Spleen (tissue), 11 donors: ENCODE data around the gene KRTAP10-8. TPM values are rescaled to one million over a fixed set of nuclear protein-coding genes. Genes with fewer than 3 reads are reported as not detected.
A peak's percentile ranks its signal among the peaks of the same experiment; 100 is the strongest.

Experiments used
- DNase-seq: peaks from one replicate; pipeline ENCODE4 v3.0.0-alpha.2; 2020
- H3K27ac ChIP-seq, 8 donors: fragments of 200-600 bp; sonication (generic) in 7 of 8; 1 replicate in 4 of 8; 2 replicates in 4 of 8; pipeline versions ENCODE4 v1.5.0 to v1.8.0; 2016 to 2021; ENCODE audit warnings: inconsistent platforms in 4 of 8, mild to moderate bottlenecking in 4 of 8, moderate library complexity in 1 of 8
- H3K27me3 ChIP-seq, 7 donors: fragments of 200-600 bp; sonication (generic) in 6 of 7; replicated peaks in 1 of 7; 1 replicate in 4 of 7; 2 replicates in 3 of 7; pipeline versions ENCODE4 v1.5.0 to v1.8.0; 2016 to 2021; ENCODE audit warnings: inconsistent platforms in 3 of 7, mild to moderate bottlenecking in 1 of 7
- H3K36me3 ChIP-seq, 6 donors: fragments of 200-600 bp; sonication (generic) in 5 of 6; 1 replicate in 4 of 6; 2 replicates in 2 of 6; pipeline versions ENCODE4 v1.5.0 to v1.8.0; 2016 to 2021; ENCODE audit warnings: inconsistent platforms in 2 of 6
- H3K4me1 ChIP-seq, 6 donors: fragments of 200-600 bp; sonication (generic) in 5 of 6; 1 replicate in 3 of 6; 2 replicates in 3 of 6; pipeline versions ENCODE4 v1.5.0 to v1.8.0; 2016 to 2021; ENCODE audit warnings: inconsistent platforms in 3 of 6
- H3K4me3 ChIP-seq, 8 donors: fragments of 200-600 bp; sonication (generic) in 7 of 8; 1 replicate in 4 of 8; 2 replicates in 4 of 8; pipeline versions ENCODE4 v1.5.0 to v1.8.0; 2016 to 2021; ENCODE audit warnings: inconsistent platforms in 4 of 8, mild to moderate bottlenecking in 4 of 8, moderate library complexity in 2 of 8
- H3K9me3 ChIP-seq, 8 donors: fragments of 200-600 bp; sonication (generic) in 7 of 8; 1 replicate in 4 of 8; 2 replicates in 4 of 8; pipeline versions ENCODE4 v1.5.0 to v1.8.0; 2016 to 2021; ENCODE audit warnings: inconsistent platforms in 4 of 8
- POLR2A ChIP-seq, 3 donors: fragments of 450-650 bp; IDR thresholded peaks; one replicate each; pipeline ENCODE4 v1.5.1; 2017; ENCODE audit warnings: antibody characterized with exemption in 3 of 3, mild to moderate bottlenecking in 1 of 3
- POLR2AphosphoS5 ChIP-seq, 3 donors: sonication (generic); formaldehyde crosslinking; IDR thresholded peaks; one replicate each; pipeline ENCODE4 v1.5.1; 2017; ENCODE audit warnings: antibody characterized with exemption in 3 of 3
- WGBS, 5 donors: extraction: QIAGEN DNeasy Blood & Tissue Kit in 3 of 5; methylation state at CpG; one replicate each; pipeline versions ENCODE4 v1.1.5 to v1.1.7; 2013 to 2018; 5-methylcytosine and 5-hydroxymethylcytosine counted together
- intact Hi-C: fragments of 100-400 bp; cut with DNase I; formaldehyde crosslinking; loops from one replicate; pipeline ENCODE4 v1.15.0; 2023; ENCODE audit warnings: low total_unique reads
- polyA plus RNA-seq, 3 donors: library from polyadenylated mRNA; stranded (reverse); fragments of 200-250 nt; gene quantifications; one replicate each; pipeline ENCODE4 v1.2.1, GENCODE V29; 2013
- total RNA-seq, 7 donors: library from RNA; depleted of rRNA in 3 of 7; stranded (reverse); fragments of >200 nt in 3 of 7; fragmentation: NEBNext Ultra II Directional in 4 of 7; extraction: Animal tissue kit (Norgen Biotek cat#: 25700) in 4 of 7; gene quantifications; one replicate each; pipeline versions ENCODE4 v1.1.0 to v1.2.1, GENCODE V29; 2016 to 2021
- TF ChIP-seq, protein P1 (sequence below), 11 experiments: fragments of 200-600 bp in 7 of 11; fragments of 450-650 bp in 4 of 11; sonication (generic) in 4 of 11; IDR thresholded peaks in 8 of 11; conservative IDR thresholded peaks in 3 of 11; 1 replicate in 7 of 11; 2 replicates in 4 of 11; pipeline versions ENCODE4 v1.4.0 to v1.8.0; 2016 to 2021; ENCODE audit warnings: antibody characterized with exemption in 11 of 11, inconsistent platforms in 4 of 11, mild to moderate bottlenecking in 1 of 11
- donor health status: healthy with polysubstance abuse.
- donor health status: DM: no; HTN: no; CAD: no; lungs with moderate emphysema.
- donor health status: DM: no; HTN: no; CAD: no.
- donor health status: Bipolar disorder and iron deficiency.
- donor health status: healthy.
- donor health status: DM: no; HTN: no; CAD: no.
- donor health status: DM: yes; HTN: yes; CAD: no.

The KRTAP10-8 gene
- total and polyA plus RNA-seq, 10 donors = not detected

DNA sequence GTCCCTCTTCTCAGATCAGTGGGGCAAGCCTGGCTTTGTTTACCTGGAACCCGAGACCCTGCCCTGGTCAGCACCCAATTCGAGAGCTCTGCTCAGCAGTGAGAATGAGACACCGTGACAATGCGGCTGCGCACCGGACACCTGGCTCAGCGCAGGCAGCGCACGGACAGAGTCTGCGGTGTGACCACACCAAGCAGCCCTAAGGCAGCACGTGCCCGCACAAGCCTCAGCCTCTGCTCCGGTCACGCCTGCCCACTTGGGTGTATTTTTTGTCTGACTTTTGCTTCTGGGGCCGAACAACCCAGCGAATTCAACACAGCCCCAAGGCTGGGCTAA is 4.7 kb downstream of the KRTAP10-8 start:
- Histone ChIP-seq H3K36me3 (no peaks in the 10 kb centered on the region), H3K27ac (no peak overlapping the region), H3K4me1 (peaks cover 0 to 18% (median 5%) of the 10 kb centered on the region in 6 donors), H3K9me3 (peaks cover 0 to 28% (median 22%) of the 10 kb centered on the region in 8 donors), H3K27me3 (peaks cover 0 to 41% (median 0%) of the 10 kb centered on the region in 7 donors), H3K4me3 (no peak overlapping the region)
- no peak for TF ChIP-seq POLR2AphosphoS5 (IDR thresholded peaks at IDR 0.05)
- intact Hi-C loops = no loop called here
- 86 to 93% (median 86%) methylated on average over 16 of the region's 16 CpGs for WGBS, 5 donors
- DNase-seq = no peak

DNA sequence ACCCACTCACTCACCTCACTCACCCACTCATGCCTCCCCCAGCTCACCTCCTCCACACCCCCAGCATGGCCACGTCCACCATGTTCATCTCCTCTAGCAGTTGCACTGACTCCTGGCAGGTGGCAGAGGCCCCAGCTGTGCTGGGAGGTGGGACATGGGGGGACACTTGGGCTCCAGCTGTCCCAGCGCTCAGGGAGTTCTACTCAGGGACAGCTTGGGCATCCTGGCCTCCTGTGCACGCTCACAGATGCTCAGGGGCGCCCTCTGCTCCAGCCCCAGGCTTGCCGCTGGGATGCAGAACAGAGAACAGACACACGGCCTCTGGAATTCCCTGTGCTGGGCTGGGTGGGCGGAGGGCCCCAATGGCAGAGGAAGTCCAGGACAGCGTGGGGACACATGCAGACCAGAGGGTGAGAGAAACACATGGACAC is 5.2 kb downstream of the KRTAP10-8 start:
- H3K9me3 ChIP-seq = peaks cover 0 to 28% (median 18%) of the 10 kb centered on the region in 8 donors
- peaks cover 0 to 41% (median 0%) of the 10 kb centered on the region in 7 donors for H3K27me3 ChIP-seq
- DNase-seq = no peak
- 69 to 87% (median 70%) methylated on average over 5 to 8 of the region's 8 CpGs for WGBS, 5 donors
- no peak overlapping the region for H3K4me3 ChIP-seq
- intact Hi-C loops = no loop called here
- TF ChIP-seq POLR2AphosphoS5 (IDR thresholded peaks at IDR 0.05) (no peak), POLR2A (IDR thresholded peaks at IDR 0.05) (no peak)
- TF ChIP-seq, protein P1, sequence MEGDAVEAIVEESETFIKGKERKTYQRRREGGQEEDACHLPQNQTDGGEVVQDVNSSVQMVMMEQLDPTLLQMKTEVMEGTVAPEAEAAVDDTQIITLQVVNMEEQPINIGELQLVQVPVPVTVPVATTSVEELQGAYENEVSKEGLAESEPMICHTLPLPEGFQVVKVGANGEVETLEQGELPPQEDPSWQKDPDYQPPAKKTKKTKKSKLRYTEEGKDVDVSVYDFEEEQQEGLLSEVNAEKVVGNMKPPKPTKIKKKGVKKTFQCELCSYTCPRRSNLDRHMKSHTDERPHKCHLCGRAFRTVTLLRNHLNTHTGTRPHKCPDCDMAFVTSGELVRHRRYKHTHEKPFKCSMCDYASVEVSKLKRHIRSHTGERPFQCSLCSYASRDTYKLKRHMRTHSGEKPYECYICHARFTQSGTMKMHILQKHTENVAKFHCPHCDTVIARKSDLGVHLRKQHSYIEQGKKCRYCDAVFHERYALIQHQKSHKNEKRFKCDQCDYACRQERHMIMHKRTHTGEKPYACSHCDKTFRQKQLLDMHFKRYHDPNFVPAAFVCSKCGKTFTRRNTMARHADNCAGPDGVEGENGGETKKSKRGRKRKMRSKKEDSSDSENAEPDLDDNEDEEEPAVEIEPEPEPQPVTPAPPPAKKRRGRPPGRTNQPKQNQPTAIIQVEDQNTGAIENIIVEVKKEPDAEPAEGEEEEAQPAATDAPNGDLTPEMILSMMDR (IDR thresholded peaks at IDR 0.05 in 8 of 11, conservative IDR thresholded peaks at IDR 0.05 in 3 of 11) = no peak
- no peaks in the 10 kb centered on the region for H3K36me3 ChIP-seq
- no peak overlapping the region for H3K27ac ChIP-seq
- peaks cover 0 to 18% (median 5%) of the 10 kb centered on the region in 6 donors for H3K4me1 ChIP-seq

DNA sequence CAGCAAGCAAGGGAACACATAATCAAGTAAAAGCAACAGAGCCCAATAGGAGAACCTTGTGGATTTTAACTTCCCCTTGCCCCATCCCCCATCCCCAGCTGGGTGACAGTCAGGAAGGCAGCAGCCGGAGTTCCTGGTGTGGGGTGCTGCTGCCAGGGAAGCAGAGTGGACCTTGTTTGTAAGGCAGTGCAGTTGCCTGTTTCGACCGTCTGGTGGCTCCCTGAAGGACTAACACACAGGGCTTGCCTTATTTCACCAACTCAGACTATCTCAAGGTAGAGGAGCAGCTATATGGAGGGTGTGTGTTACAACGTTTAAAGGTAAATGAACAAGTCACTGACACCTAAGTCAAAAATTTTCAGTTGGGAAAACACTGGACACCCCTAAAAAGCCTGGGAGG is 6.6 kb downstream of the KRTAP10-8 start:
- H3K27me3 ChIP-seq = peaks cover 0 to 28% (median 0%) of the 10 kb centered on the region in 7 donors
- intact Hi-C loops = no loop called here
- H3K36me3 ChIP-seq = no peaks in the 10 kb centered on the region
- peaks cover 1 to 40% (median 30%) of the 10 kb centered on the region in 8 donors for H3K9me3 ChIP-seq
- 26 to 40% (median 37%) methylated on average over 4 of the region's 4 CpGs for WGBS, 5 donors
- peak overlapping the region in 1 of 8 donors; percentile 5 for H3K4me3 ChIP-seq
- peaks cover 0 to 18% (median 5%) of the 10 kb centered on the region in 6 donors for H3K4me1 ChIP-seq
- TF ChIP-seq POLR2A (IDR thresholded peaks at IDR 0.05) = no peak
- TF ChIP-seq, protein P1 (IDR thresholded peaks at IDR 0.05 in 8 of 11, conservative IDR thresholded peaks at IDR 0.05 in 3 of 11) = peak in 5 of 11 experiments; percentile 19 to 34 (median 26)
- DNase-seq = peak; percentile 74
- peak overlapping the region in 7 of 8 donors; percentile 45 to 84 (median 69) for H3K27ac ChIP-seq

DNA sequence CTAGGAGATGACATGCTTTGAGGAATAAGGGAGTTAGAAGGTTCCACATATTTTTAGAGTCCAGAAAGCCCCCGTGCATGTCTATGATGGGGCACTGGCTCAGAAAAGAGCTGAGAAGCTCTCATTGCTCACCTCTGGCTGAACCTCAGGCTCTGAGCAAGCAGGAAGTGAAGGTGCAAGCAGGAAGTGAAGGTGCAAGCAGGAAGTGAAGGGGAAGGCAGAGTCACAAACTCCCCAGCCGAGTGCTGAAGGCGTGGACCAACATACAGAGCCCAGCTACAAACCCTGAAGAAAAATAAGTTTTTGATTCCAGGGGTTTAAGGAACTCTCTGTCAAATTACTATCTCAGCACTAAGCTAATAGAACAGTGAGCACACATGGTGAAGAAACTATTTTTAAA is 7.0 kb downstream of the KRTAP10-8 start:
- Histone ChIP-seq H3K36me3 (no peaks in the 10 kb centered on the region), H3K27ac (peak overlapping the region; percentile 22 to 84 (median 64)), H3K4me1 (peaks cover 0 to 18% (median 5%) of the 10 kb centered on the region in 6 donors), H3K27me3 (peaks cover 0 to 24% (median 0%) of the 10 kb centered on the region in 7 donors), H3K4me3 (peak overlapping the region in 1 of 8 donors; percentile 5), H3K9me3 (peaks cover 5 to 44% (median 34%) of the 10 kb centered on the region in 8 donors)
- WGBS, 5 donors = 36 to 60% (median 46%) methylated on average over 3 of the region's 3 CpGs
- DNase-seq = peak; percentile 76
- intact Hi-C loops = no loop called here
- TF ChIP-seq, protein P1 (IDR thresholded peaks at IDR 0.05 in 8 of 11, conservative IDR thresholded peaks at IDR 0.05 in 3 of 11) = no peak
- peak in 1 of 3 donors; percentile 36 for TF ChIP-seq POLR2AphosphoS5 (IDR thresholded peaks at IDR 0.05)
- TF ChIP-seq POLR2A (IDR thresholded peaks at IDR 0.05) = no peak
